Small intestine (tissue), 7 donors: ENCODE data around the gene STK16. TPM values are rescaled to one million over a fixed set of nuclear protein-coding genes. Genes with fewer than 3 reads are reported as not detected.
A peak's percentile ranks its signal among the peaks of the same experiment; 100 is the strongest.

Source experiments
- DNase-seq, 2 donors: peaks; one replicate each; pipeline versions ENCODE4 v3.0.0 to v3.0.0-alpha.2; 2013
- FAIRE-seq: peaks from 2 replicates; lab custom pipeline; 2012; peaks lifted over from hg19 to GRCh38; lab: Jason Lieb, UNC
- H3K27ac ChIP-seq, 3 donors: one replicate each; pipeline ENCODE4 v1.5.1; 2013; ENCODE audit warnings: low read length in 2 of 3, mild to moderate bottlenecking in 2 of 3, control low read depth in 1 of 3, inconsistent platforms in 1 of 3, low read depth in 1 of 3, moderate library complexity in 1 of 3
- H3K27me3 ChIP-seq, 3 donors: one replicate each; pipeline ENCODE4 v1.6.1; 2013; ENCODE audit warnings: low read length in 3 of 3, inconsistent platforms in 1 of 3; ENCODE audit not compliant: control insufficient read depth in 3 of 3, insufficient read depth in 3 of 3
- H3K36me3 ChIP-seq, 3 donors: one replicate each; pipeline ENCODE4 v1.6.1; 2013; ENCODE audit warnings: low read length in 3 of 3, inconsistent platforms in 1 of 3, low read depth in 1 of 3, mild to moderate bottlenecking in 1 of 3, moderate library complexity in 1 of 3; ENCODE audit not compliant: control insufficient read depth in 3 of 3, insufficient read depth in 2 of 3
- H3K4me1 ChIP-seq, 3 donors: one replicate each; pipeline ENCODE4 v1.6.1; 2013; ENCODE audit warnings: low read length in 2 of 3, inconsistent platforms in 1 of 3, low read depth in 1 of 3, mild to moderate bottlenecking in 1 of 3, moderate library complexity in 1 of 3; ENCODE audit not compliant: control insufficient read depth in 3 of 3, insufficient read depth in 2 of 3
- H3K4me3 ChIP-seq, 3 donors: one replicate each; pipeline ENCODE4 v1.5.1; 2013; ENCODE audit warnings: low read length in 3 of 3, control low read depth in 1 of 3, inconsistent platforms in 1 of 3, low read depth in 1 of 3, mild to moderate bottlenecking in 1 of 3, moderate library complexity in 1 of 3
- H3K9me3 ChIP-seq, 2 donors: one replicate each; pipeline ENCODE4 v1.6.1; 2013; ENCODE audit warnings: low read depth in 1 of 2, low read length in 1 of 2; ENCODE audit not compliant: control insufficient read depth in 2 of 2, insufficient read depth in 1 of 2
- WGBS, 3 donors: extraction: QIAGEN DNeasy Blood & Tissue Kit; methylation state at CpG; one replicate each; pipeline ENCODE4 v1.1.7; 2013; 5-methylcytosine and 5-hydroxymethylcytosine counted together
- polyA plus RNA-seq, 4 donors: library from polyadenylated mRNA; stranded (reverse) in 3 of 4; unstranded in 1 of 4; fragments of 200-250 nt in 3 of 4; fragments of 120-200 nt in 1 of 4; gene quantifications; one replicate each; pipeline versions ENCODE4 v1.2.1 to v1.2.3, GENCODE V29; 2013
- donor health status: healthy with polysubstance abuse.
- donor health status: control.
- donor health status: control.
- donor health status: Bipolar disorder and iron deficiency.
- donor health status: healthy.

The STK16 gene
- polyA plus RNA-seq, 4 donors, result 31.1 to 53.4 (median 42.6) TPM

DNA sequence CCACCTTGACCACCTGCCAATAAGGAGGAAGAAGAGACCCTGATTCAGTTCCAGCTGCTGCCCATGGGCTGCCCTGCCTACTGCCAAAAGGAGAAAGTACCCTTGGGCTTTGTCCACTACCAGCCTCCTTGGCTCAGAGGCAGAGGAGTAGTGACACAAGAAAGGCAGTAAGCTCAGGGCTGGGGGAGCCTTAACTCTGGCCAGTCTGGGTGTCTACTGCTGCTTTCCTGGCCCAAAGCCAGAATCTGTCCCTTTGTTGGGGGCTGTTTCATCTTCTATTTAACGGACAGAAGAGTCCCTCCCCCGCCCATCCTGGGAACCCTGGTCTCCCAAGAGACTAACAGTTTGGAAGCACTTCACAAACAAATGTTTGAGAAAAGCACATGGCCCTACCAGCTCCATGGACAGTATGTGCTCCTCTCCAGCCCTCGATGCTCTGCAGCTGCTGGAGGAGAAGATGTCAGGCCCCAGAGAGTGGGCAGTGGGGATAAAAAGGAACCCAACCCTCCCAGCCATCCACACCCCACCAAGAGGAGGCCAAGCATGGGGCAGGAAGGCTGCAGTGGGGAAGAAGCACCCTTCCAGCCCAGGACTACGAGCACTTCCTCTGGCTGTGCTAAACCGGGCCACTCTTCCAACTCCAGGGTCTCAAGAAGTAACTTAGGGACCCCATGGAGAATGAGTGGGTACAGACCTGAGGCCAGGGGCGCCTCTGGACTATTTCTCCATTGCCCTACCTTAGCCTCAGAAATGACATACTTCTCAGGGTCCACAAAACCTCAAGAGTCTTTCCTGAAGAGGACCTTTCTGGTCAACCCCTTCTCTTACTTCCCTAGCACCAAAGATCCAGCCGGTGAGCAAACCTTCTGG, 17.0 kb upstream of the STK16 start:
- WGBS, 3 donors, result 31 to 40% (median 36%) methylated on average over 7 of the region's 7 CpGs
- Histone ChIP-seq H3K9me3 (no peaks in the 10 kb centered on the region), H3K27me3 (no peaks in the 10 kb centered on the region), H3K4me3 (peak overlapping the region; percentile 63 to 85 (median 84)), H3K4me1 (peaks cover 5 to 13% (median 10%) of the 10 kb centered on the region in 3 donors), H3K27ac (peak overlapping the region; percentile 86 to 98 (median 95)), H3K36me3 (peaks cover 12 to 58% (median 32%) of the 10 kb centered on the region in 3 donors)
- no peak for FAIRE-seq
- no peak for DNase-seq

DNA sequence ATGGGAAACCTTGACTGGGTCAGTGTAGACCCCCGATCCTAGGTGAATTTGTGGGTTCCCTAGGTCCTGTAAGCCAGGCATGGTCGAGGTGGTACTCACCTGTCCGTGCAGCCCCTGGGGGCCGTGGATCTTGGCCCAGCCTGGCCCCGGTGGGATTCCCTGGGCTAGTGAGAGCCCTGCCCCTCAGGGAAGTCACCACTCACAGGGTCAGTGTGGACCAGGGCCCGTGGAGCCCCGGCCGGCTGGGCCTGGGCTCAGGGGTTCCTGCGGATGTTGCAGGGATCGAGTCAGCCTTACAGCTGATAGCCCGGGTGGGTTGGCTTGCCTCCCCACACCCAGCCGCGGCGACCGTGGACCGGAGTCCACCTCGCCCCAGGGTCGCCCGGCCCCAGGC, 16.4 kb upstream of the STK16 start:
- peak overlapping the region; percentile 86 to 98 (median 95) for H3K27ac ChIP-seq
- DNase-seq (no peak), FAIRE-seq (no peak)
- H3K4me3 ChIP-seq, result peak overlapping the region; percentile 63 to 85 (median 84)
- peaks cover 15 to 57% (median 30%) of the 10 kb centered on the region in 3 donors for H3K36me3 ChIP-seq
- WGBS, 3 donors, result 0 to 2% (median 1%) methylated on average over 11 to 19 of the region's 19 CpGs
- H3K27me3 ChIP-seq, result no peaks in the 10 kb centered on the region
- H3K4me1 ChIP-seq, result peaks cover 5 to 13% (median 10%) of the 10 kb centered on the region in 3 donors
- no peaks in the 10 kb centered on the region for H3K9me3 ChIP-seq

- no peaks in the 10 kb centered on the region for H3K27me3 ChIP-seq
- WGBS, 3 donors, result 0 to 1% (median 0%) methylated on average over 65 to 80 of the region's 80 CpGs
- H3K9me3 ChIP-seq, result no peaks in the 10 kb centered on the region
- peak within 1 kb of the TSS; percentile 63 to 85 (median 84) for H3K4me3 ChIP-seq
- peak within 1 kb of the TSS; percentile 87 to 98 (median 95) for H3K27ac ChIP-seq
- DNase-seq (peak; percentile 99 to 100), FAIRE-seq (peak; percentile 26)
- H3K4me1 ChIP-seq, result peaks cover 5 to 13% (median 10%) of the 10 kb centered on the region in 3 donors
- peaks cover 15 to 55% (median 26%) of the 10 kb centered on the region in 3 donors for H3K36me3 ChIP-seq
These were observed 15.8 kb upstream of the STK16 start, which contains the start of the genes ANKZF1 and ATG9A for GRCh38 chr2:219229305-219230058. Gene ANKZF1 (plus strand): TSS chr2:219229806. CDS start chr2:219230258, 452 bp downstream. Gene ATG9A (minus strand): TSS chr2:219229636. CDS start chr2:219228024, 1,612 bp downstream.

GRCh38 chr2:219230059-219230540, 15.2 kb upstream of the STK16 start:
- FAIRE-seq (no peak), DNase-seq (peak; percentile 72 to 87)
- Histone ChIP-seq H3K36me3 (peaks cover 14 to 55% (median 27%) of the 10 kb centered on the region in 3 donors), H3K4me3 (peak overlapping the region; percentile 38 to 85 (median 72)), H3K4me1 (peaks cover 5 to 13% (median 10%) of the 10 kb centered on the region in 3 donors), H3K27ac (peak overlapping the region; percentile 85 to 98 (median 87)), H3K9me3 (no peaks in the 10 kb centered on the region), H3K27me3 (no peaks in the 10 kb centered on the region)
- 0 to 1% (median 0%) methylated on average over 24 of the region's 24 CpGs for WGBS, 3 donors

DNA sequence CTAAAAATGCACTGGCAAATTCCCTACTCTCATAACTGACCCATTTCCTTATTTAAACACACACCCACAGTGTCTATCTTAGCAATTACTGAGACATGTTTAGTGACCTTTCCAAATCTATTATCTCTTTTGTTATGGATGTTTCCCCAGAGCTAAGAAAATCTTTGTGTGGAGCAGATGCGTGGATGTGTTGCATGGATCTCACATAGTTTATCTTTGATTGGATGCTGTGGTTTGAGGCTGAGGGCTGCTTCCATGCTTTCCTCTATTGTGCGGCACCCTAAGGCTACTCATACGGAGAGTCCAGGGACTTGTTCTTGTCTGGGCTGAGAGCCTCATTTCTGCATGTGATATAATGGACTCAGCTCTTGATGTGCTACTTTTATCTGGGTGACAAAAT, 10.9 kb upstream of the STK16 start:
- Histone ChIP-seq H3K4me3 (no peak overlapping the region), H3K36me3 (peaks cover 12 to 58% (median 28%) of the 10 kb centered on the region in 3 donors)

DNA sequence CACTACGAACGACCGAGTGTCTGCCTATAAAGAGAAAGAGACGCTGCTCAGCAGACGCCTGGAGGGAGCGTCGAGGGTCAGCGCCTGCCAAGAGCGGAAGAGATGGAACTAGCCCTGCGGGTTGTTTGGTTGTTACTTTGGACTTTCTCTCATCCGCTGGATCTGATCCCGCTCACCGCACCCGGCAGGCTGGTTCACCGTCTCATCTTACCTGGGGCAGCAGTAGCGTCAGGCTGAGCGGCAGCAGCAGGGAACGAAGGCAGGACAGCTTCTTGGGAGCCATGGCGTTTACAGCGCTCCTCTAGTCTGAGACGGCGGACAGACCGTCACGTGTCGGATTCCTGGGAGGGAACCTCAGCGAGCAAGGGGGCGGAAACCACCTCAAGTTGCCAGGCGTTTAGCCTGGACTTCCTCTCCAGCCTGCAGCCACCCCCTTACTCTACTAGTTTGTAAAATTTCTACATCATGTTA, 2.0 kb upstream of the STK16 start:
- Histone ChIP-seq H3K36me3 (peaks cover 0 to 35% (median 0%) of the 10 kb centered on the region in 3 donors), H3K27me3 (no peaks in the 10 kb centered on the region), H3K27ac (peak overlapping the region in 2 of 3 donors; percentile 7), H3K9me3 (no peaks in the 10 kb centered on the region), H3K4me1 (peaks cover 13 to 24% (median 15%) of the 10 kb centered on the region in 3 donors), H3K4me3 (peak overlapping the region in 2 of 3 donors; percentile 0 to 22)
- 13 to 40% (median 32%) methylated on average over 28 of the region's 28 CpGs for WGBS, 3 donors
- peak; percentile 76 to 83 for DNase-seq
- no peak for FAIRE-seq

More for the DNA sequence above, 10.9 kb upstream of the STK16 start:
- Histone ChIP-seq H3K4me1 (no peaks in the 10 kb centered on the region), H3K9me3 (no peaks in the 10 kb centered on the region), H3K27ac (no peak overlapping the region), H3K27me3 (no peaks in the 10 kb centered on the region)
- WGBS, 3 donors, result 74 to 94% (median 92%) methylated on average over 3 of the region's 3 CpGs
- DNase-seq (no peak), FAIRE-seq (no peak)

DNA sequence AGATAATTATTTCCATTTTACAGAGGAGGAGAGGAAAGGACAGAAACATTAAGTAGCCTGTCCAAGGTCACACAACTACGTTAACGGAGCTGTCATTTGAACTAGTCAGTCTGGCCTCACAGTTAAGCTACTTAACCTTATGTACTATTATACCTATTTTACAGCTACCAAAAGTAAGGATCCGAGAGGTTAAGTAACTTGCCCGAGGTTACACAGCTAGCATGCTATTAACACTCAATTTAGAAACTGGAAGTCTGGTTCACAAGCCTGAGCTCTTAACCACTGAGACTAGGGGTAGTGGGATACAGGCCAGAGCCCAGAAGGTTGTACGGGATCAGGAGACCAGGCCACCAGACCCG, 511 bp upstream of the STK16 start:
- H3K4me3 ChIP-seq, result peak overlapping the region; percentile 59 to 91 (median 91)
- peak overlapping the region; percentile 71 to 91 (median 73) for H3K27ac ChIP-seq
- no peaks in the 10 kb centered on the region for H3K9me3 ChIP-seq
- 19 to 36% (median 23%) methylated on average over 6 of the region's 6 CpGs for WGBS, 3 donors
- no peak for DNase-seq
- H3K36me3 ChIP-seq, result peaks cover 0 to 33% (median 0%) of the 10 kb centered on the region in 3 donors
- no peaks in the 10 kb centered on the region for H3K27me3 ChIP-seq
- peaks cover 13 to 38% (median 20%) of the 10 kb centered on the region in 3 donors for H3K4me1 ChIP-seq
- no peak for FAIRE-seq

GRCh38 chr2:219245899-219246230, 586 bp downstream of the STK16 start:
- FAIRE-seq, result no peak
- 8 to 12% (median 10%) methylated on average over 10 of the region's 10 CpGs for WGBS, 3 donors
- peaks cover 20 to 49% (median 21%) of the 10 kb centered on the region in 3 donors for H3K4me1 ChIP-seq

More at GRCh38 chr2:219245899-219246230, 586 bp downstream of the STK16 start:
- Histone ChIP-seq H3K36me3 (peaks cover 0 to 37% (median 0%) of the 10 kb centered on the region in 3 donors), H3K9me3 (no peaks in the 10 kb centered on the region), H3K27ac (peak overlapping the region; percentile 71 to 91 (median 89)), H3K27me3 (no peaks in the 10 kb centered on the region), H3K4me3 (peak overlapping the region; percentile 59 to 91 (median 91))
- peak in 1 of 2 donors; percentile 14 for DNase-seq
